GM21825 (cell line): Measurements from ENCODE around the gene FRK.
"Not testable (repeated sequence)": the region's sequence is repeated elsewhere in the genome, so short reads cannot be mapped to it uniquely, and the experiment has no call there.

Experiments used
- ATAC-seq: cut with Tn5 transposase; IDR thresholded peaks from one replicate; pipeline ENCODE4 v1.9.1; 2021; ENCODE audit warnings: mild to moderate bottlenecking, moderate library complexity; ENCODE audit not compliant: unreplicated experiment

Gene FRK

GRCh38 chr6:115891750-115892149 is 168.9 kb downstream of the FRK start:
- no peak for ATAC-seq

GRCh38 chr6:115891111-115891669 is 169.5 kb downstream of the FRK start:
- peak; percentile 99 for ATAC-seq

GRCh38 chr6:115890238-115890637 is 170.5 kb downstream of the FRK start:
- no peak for ATAC-seq

- ATAC-seq: not testable (repeated sequence)
These were observed 171.8 kb downstream of the FRK start for GRCh38 chr6:115888687-115889470.

GRCh38 chr6:115887891-115888290 is 172.8 kb downstream of the FRK start:
- no peak for ATAC-seq

- peak; percentile 59 for ATAC-seq
These were observed 174.9 kb downstream of the FRK start for GRCh38 chr6:115885636-115886366.

GRCh38 chr6:115882771-115883170 is 177.9 kb downstream of the FRK start:
- no peak for ATAC-seq

GRCh38 chr6:115882174-115882573 is 178.5 kb downstream of the FRK start:
- no peak for ATAC-seq
